HG03175 (cell line): ENCODE data around the gene ADCY5.
"Not testable (repeated sequence)": the region's sequence is repeated elsewhere in the genome, so short reads cannot be mapped to it uniquely, and the experiment has no call there.

ENCODE experiments used
- ATAC-seq: cut with Tn5 transposase; IDR thresholded peaks from one replicate; pipeline ENCODE4 v1.9.1; 2021; ENCODE audit warnings: mild to moderate bottlenecking, moderate library complexity; ENCODE audit not compliant: unreplicated experiment

Gene ADCY5

GRCh38 chr3:123448536-123449101 is at the start of gene ADCY5:
Gene ADCY5 (minus strand): TSS chr3:123449090. CDS start chr3:123448545, 545 bp downstream.
- ATAC-seq: no peak

GRCh38 chr3:123493912-123494311 is 45.0 kb upstream of the ADCY5 start:
- ATAC-seq: no peak

- no peak for ATAC-seq
Measured at GRCh38 chr3:123491966-123492587, 43.2 kb upstream of the ADCY5 start.

- no peak for ATAC-seq
Measured at GRCh38 chr3:123489400-123490004, 40.6 kb upstream of the ADCY5 start.

- ATAC-seq: no peak
Measured at GRCh38 chr3:123488645-123489347, 39.9 kb upstream of the ADCY5 start.

GRCh38 chr3:123487063-123487462 is 38.2 kb upstream of the ADCY5 start:
- ATAC-seq: not testable (repeated sequence)

- no peak for ATAC-seq
Measured at GRCh38 chr3:123486460-123486859, 37.6 kb upstream of the ADCY5 start.

- ATAC-seq: no peak
Measured at GRCh38 chr3:123485551-123485950, 36.7 kb upstream of the ADCY5 start.

- ATAC-seq: no peak
Measured at GRCh38 chr3:123483146-123483545, 34.3 kb upstream of the ADCY5 start.

GRCh38 chr3:123481722-123482457 is 33.0 kb upstream of the ADCY5 start:
- no peak for ATAC-seq

- no peak for ATAC-seq
Measured at GRCh38 chr3:123481071-123481470, 32.2 kb upstream of the ADCY5 start.

GRCh38 chr3:123480428-123480827 is 31.5 kb upstream of the ADCY5 start:
- ATAC-seq: peak; percentile 77

- ATAC-seq: no peak
Measured at GRCh38 chr3:123479891-123480290, 31.0 kb upstream of the ADCY5 start.

GRCh38 chr3:123478314-123478713 is 29.4 kb upstream of the ADCY5 start:
- no peak for ATAC-seq

GRCh38 chr3:123476967-123477750 is 28.3 kb upstream of the ADCY5 start:
- no peak for ATAC-seq

GRCh38 chr3:123475786-123476185 is 26.9 kb upstream of the ADCY5 start:
- no peak for ATAC-seq

GRCh38 chr3:123471106-123471505 is 22.2 kb upstream of the ADCY5 start:
- ATAC-seq: no peak

- no peak for ATAC-seq
Measured at GRCh38 chr3:123469323-123469995, 20.6 kb upstream of the ADCY5 start.

- no peak for ATAC-seq
Measured at GRCh38 chr3:123467046-123467445, 18.2 kb upstream of the ADCY5 start.

GRCh38 chr3:123464211-123464610 is 15.3 kb upstream of the ADCY5 start:
- ATAC-seq: no peak
